GM18517 (cell line): ENCODE results near the gene ANAPC2.

Experiments
- ATAC-seq: cut with Tn5 transposase; IDR thresholded peaks from one replicate; pipeline ENCODE4 v1.9.1; 2021; ENCODE audit warnings: mild to moderate bottlenecking, moderate library complexity; ENCODE audit not compliant: unreplicated experiment

ANAPC2 gene

DNA sequence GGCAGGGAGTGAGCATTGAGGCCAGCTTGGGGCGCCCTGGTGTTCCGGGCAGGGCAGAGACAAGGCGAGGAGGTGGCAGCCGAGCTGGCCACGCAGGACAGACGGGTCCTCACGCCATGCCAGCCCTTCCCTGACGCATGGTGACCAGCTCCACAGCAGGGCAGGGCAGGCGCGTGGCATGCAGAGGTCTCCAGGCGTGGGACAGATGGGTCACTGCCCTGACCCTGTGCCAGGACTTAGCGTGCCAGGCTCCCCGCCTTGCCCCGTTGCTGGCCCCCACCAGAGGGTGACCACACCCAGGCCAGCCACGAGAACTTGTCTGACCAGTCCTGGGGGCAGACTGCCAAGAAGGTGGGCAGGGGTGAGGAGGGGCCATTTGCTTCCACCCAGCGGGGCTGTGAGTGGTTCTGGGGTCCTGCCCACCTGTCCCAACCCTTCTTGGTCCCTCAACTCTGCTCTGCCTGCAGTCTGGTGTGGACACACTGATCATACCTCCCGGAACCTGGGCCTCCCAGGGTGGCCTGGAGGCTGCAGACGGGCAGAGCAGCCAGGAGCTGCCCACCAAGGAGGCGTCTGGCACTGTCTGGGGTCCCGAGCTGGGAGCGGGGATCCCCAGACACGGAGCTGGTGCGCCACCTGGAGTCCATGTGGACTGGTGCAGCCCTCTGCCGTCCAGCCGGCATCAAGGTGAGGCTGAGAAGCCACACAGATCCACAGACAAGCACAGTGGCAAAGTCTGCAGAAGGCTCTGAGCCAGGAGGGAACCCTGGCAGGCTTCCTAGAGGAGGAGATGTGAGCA is 38.9 kb upstream of the ANAPC2 start, which contains the start of gene RNF224:
TSS of gene RNF224 (plus strand) at position 449 of the 799 bp plus-strand sequence. CDS start 834 bp downstream, outside the sequence.
- ATAC-seq, result no peak

DNA sequence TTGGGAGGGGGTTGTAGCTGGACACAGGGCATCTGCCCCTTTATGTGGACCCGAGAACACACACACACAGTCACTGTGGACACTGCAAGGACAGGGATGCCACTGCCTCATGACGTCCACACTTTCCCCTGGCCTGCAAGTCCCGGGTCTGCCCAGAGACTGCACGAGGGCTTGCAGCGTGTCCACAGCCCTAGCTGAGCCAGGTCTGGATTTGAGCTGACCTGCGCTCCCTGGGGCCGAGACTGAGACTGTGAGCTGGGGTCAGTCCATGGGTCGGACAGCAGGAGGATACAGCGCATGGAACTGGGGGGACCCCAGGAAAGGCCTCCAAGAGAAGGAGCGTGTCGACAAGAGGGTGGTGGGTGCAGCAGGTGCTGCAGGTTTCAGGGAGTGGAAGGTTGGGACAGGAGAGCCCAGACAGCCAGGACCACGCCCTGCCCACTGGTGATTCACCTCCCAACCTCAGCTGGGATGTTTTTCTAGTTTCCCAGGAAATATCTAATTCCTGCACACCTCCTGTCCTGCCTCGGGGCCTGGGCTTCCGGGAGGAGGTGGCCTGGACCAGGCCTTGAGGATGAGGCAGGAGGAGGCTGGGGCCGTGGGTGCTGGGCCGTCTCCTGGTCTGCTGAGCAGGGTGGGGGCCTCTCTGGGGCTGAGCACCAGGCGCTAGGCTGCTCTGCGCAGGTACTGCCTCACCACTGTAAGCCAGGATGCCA is 38.1 kb upstream of the ANAPC2 start:
- no peak for ATAC-seq

DNA sequence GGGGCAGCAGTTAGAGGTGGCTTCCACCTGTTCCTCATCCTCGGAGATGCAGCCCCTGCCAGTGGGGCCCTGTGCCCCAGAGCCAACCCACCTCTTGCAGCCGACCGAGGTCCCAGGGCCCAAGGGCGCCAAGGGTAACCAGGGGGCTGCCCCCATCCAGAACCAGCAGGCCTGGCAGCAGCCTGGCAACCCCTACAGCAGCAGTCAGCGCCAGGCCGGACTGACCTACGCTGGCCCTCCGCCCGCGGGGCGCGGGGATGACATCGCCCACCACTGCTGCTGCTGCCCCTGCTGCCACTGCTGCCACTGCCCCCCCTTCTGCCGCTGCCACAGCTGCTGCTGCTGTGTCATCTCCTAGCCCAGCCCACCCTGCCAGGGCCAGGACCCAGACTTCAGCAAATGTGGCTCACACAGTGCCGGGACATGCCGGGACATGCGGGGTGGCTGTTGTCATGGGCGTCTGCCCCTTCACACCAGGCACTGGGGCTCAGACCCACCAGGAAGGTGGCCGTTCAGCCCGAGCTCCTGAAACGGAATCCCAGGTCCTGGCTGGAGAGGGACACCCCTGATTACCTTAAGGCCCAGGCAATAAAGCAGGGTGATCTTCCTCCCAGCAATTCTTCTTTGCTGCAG is 37.5 kb upstream of the ANAPC2 start:
- no peak for ATAC-seq

DNA sequence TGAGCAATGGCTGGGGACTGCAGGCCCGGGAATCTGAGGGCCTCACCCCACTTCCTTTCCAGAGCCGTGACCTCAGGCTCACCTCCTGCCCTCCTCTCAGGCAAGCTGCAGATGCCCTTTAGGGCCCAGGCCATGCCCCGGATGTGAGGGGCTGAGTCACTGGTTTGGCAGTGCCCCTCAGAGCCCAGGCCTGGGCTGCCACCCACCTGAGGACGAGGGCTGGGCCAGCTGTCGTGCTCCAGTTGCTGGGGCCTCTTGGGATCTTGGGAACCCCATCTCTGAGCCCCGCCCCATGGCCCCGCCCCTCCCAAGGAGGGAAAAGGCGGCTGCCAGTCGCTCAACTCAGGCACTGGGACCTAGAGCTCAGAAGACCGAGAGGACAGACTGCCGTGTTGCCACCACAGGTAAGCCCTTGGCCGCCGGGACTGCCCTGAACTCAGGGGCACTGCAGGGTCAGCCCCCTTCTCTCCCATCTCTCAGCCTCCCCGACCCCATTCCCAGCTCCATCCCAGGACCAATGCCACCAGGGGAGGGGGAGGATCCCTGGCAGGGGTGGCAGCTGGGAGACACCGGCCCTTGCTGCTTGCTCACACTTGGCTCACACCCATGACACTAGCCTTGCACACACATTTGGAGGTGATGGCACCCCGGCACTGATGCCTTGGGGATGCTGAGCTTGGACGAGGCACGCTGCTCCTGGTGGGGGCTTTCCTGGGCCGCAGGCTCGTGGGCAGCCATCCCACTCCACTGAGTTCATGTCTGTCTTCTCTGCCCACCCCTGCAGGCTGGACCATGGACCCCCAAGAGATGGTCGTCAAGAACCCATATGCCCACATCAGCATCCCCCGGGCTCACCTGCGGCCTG is 36.7 kb upstream of the ANAPC2 start, which contains the start of gene CYSRT1:
TSS of gene CYSRT1 (plus strand) at position 345 of the 865 bp plus-strand sequence. CDS start at position 793, 448 bp downstream.
- ATAC-seq, result no peak

DNA sequence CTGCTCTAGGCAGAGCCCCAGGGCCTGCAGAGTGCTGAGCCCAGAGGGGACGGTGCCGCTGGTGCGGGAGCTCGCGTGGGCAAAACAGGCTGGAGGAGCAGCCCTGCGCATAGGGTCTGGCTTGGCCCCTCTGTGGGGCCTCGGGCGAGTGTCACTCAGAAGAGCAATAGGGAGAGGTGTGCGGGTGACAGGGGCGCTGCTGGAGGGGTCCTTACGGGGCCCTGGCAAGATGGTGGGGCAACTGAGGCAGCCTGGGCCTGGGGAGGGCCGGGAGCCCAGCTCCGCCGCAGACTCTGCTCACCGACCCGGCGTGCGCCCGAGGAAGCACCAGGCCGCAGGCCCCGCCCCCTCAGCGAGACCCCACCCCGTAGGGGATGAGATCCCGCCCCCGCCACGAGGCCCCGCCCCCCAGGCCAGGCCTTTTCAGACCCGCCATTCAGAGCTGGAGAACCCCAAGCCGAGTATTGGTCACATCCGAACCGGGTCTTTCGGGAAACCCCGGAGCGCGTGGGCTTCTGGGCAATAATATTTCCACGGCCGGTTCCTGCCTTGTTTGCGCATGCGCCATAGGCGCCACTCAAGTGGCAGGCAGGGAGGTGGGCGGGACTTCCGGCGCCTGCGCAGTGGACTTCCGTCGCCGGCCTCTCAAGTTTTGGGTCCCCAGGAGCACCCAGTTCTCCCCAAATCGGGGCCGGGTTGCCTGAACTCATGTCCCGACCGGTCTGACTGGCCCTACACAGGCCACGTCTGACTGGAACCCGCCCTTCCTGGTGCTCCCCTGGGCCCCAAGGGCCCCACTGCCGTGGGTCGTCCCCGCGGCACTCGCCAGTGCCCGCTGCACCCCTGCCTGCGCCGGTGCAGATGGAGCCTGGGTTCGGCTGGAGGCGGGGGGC is 35.0 kb upstream of the ANAPC2 start:
- ATAC-seq, result peak; percentile 72

DNA sequence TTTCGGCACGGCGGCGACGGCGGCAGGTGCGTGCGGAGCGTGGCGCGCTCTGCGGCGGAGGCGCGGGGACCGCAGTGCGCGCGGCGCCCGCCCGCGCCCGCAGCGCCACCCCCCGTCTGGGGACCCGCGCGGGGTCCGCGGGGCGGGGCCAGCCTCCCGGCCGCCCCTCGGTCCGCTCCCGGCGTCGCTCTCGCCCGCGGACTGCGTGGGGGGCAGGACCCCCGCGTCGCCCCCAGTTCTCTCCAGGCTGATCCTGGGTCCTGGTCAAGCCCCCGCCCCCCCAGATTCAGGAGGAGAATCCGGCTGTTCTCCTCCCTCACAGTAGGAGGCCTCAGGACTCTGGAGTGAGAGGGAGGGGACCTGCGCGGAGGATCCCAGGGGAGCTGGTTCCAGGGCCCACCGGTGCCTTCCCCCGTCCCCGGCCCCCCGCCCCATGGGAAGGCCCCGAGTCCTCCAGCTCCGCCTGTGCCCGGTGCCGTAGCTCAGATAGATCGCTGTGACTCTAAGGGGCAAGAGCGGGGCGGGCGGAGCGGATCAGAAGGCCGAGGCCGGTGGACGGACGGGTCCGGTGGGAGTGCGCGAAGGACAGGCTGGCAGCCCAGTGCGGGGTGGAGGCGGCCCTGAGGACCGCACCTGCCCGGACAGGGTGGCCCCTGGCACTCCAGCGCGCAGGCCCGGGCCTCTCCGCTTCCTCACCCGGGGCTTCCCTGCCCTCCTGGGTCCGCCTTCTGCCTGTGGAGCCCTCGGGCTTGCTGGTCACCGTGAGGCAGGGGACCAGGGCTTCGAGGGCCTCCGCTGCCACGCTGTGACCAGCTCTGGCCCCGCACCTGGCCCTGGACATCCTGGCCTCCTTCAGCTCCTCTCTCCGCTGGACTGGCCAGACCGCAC is 34.1 kb upstream of the ANAPC2 start, which contains the start of gene RNF208:
TSS of gene RNF208 (minus strand) at position 51 of the 888 bp plus-strand sequence. CDS start 1,028 bp downstream, outside the sequence.
- no peak for ATAC-seq

DNA sequence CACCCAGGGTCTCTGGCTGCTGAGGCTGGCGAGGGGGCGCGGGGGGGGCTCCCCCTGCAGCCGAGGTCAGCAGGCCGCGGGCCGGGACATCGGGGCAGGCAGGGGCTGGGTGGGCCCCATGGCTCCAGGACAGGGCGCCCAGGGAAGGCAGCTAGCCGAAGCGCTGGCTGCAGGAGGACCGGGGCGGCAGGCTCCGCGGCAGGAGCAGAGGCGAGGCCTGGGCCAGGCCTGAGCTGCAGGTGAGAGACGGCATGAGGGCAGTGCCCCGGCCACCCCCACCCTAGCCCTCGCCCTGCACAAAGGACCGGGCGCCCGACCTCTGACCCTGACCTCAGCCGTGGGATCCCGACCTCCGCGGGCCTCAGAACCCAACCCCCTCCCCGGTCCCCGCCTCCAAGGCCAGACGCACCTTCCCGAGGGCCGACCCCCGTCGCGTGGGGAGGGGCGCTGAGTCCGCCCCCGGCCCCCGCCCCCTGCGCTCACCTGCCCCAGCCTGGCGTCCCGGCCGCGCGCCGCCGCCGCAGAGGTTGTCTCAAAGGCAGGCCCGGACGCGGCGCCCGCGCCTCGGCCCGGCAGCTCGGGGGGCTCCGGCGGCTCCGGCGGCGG is 33.2 kb upstream of the ANAPC2 start:
- no peak for ATAC-seq

DNA sequence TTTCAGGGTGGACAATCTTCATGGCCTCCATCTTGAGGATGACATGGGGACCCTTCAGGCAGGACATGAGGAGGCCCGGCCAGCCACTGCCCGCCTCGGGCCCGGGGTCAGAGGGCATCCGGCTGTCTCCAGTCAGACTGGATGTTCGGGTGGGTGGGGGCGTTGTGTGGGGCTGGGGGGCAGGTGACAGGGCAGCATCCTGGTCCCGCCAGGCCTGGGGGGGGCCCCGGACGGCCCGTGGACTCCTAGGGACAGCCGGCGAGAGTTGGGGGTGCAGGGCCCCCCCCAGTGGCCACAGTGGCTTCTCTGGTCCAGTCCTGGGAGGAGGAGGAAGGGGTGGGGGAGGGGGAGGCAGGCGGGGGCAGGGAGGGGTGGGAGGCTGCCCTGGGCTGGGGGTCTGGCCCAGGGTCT is 32.7 kb upstream of the ANAPC2 start:
- no peak for ATAC-seq

DNA sequence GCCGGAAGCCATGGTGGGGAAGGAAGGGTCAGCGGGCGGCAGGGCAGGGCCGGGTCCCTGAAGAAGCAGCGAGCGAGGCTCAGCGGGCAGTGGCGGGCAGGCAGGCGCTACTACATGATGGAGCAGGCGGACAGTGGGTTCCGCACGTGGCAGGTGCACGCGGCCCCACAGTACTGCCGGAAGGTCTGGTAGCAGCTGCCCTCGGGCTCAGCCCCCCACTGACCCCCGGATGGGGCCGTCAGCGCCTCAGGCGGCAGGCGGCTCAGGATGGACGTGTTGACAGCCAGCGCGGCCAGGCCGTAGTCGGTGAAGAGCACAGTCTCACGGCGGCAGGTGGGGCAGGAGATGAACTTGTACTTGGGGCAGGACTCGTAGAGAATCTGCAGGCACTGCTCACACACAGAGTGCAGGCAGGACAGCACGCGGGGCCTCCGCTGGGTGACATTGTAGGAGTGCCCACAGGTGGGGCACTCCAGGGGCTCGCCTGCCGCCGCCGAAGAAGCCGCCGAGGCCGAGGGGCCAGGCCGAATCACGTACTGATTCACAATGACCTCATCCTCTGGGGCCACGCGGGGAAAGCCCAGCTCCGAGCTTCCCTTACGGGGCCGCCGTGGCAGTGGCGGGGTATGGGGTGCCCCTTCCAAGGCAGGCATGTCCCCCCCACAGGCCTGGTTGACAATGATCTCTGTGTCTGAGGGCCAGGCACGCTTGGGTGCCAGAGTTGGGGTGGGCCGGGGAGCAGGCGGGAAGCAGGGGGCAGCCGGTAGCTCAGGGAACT is 32.1 kb upstream of the ANAPC2 start:
- no peak for ATAC-seq

DNA sequence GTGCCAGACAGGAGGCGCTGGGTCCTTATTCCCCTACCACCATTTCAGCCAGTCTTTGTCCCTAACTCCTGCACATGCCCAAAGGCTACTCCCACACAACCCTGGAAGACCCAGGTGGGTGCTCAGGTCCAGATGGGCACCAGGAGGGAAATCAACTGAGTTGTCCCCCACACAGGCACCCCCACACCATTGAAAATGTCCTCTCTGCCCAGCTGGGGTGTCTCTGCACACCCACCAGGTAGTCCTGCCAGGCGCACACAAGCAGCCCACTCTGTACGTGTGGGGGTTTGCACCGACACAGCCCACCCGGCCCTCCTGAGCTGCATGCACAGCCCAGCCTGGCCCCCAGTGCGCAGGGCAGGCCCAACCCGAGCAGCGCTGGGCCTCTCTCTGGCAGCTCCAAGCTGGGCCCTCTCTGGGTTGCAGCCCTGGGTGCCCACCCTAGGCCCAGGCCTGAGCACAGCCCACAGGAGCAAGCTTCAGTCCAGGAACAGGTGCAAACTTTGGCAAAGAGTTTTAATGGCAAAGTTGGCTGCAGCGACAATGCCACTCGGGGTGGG is 31.5 kb upstream of the ANAPC2 start:
- no peak for ATAC-seq

DNA sequence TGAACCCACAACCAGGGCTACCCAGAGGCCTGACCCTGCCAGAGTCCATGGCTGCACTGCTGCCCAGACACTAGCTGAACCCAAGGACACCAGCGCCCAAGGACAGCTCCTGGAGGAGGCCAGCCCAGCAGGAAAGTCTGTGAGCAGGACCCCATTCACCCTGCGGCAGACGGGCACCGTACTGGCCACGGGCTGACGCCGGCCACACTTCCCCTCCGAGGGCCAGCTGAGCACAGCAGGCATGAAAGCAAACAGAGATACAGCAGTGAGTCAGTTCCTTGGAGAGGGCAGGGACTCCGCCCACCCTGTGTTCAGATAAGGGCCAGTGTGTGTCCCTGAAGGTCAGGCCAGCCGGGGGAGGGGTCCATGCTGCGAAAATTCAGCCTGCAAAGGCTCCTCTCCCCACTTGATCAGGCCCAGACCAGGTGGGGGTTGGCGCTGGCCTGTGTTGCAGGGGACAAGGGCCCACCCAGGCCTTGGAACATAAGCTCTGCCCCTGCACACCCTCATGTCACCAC is 30.5 kb upstream of the ANAPC2 start:
- ATAC-seq, result no peak

DNA sequence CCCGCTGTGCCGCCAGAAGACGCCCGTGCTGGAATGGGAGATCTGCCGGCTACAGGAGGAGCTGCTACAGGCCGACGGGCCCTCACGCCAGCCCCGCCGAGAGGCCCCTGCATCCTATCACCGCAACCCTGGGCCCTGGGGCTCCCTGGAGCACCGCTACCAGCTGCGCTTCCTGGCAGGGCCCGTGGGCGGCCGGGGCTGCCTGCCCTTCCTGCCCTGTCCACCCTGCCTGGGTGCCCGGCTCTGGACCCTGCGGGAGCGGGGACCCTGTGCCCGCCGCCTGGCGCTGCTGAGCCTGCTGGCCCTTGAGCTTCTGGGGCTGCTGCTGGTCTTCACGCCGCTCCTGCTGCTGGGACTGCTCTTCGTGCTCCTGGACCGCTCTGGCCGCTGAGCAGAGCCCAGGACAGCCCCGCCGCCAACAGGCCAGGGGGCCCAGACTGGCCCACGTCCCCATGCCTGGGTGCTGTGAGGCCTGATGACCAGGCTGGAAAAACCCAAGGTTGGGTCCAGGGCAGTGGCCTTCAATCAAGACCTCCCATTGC is 29.9 kb upstream of the ANAPC2 start:
- no peak for ATAC-seq

DNA sequence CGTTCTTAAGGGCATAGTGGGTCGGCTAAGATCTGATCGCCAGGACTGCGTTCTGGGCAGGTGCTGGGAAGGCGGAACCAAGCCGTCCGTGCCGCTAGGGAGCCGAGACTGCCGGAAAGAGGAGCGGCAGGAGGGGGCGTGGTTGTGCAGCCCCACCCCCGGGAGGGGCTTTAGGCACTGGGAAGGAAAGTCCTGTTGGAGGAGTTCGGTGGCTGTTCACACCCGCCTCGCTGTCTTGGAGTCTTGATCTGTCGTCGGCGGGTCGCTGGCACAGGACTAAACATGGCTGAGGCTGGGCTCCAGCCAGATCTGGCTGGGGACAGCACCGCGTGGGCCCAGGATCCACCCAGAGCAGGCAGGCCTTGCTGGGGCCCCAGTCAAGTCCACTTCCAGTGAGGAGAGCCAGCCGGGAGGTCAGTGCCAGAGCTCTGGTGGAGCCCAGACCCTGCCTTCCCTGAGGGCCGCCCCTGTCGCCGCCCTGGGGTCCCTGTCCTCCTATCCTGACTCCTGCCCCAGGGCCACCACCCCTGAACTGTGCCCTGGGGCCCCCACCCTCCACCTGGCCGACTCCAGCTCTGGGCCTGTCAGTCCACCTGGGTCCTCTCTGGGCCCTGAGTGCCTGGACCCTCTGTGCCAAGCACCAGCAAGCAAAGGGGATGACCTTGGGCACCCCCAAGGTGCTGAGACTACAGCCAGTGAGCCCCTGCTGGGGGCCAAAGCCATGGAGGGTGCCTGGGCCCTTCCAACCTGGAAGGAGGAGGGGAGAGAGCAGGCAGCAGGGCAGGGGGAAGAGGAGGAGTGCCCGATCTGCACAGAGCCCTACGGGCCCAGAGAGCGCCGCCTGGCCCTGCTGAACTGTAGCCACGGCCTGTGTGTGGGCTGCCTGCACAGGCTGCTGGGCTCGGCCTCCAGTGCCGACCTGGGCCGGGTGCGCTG is 29.2 kb upstream of the ANAPC2 start:
- ATAC-seq, result no peak

DNA sequence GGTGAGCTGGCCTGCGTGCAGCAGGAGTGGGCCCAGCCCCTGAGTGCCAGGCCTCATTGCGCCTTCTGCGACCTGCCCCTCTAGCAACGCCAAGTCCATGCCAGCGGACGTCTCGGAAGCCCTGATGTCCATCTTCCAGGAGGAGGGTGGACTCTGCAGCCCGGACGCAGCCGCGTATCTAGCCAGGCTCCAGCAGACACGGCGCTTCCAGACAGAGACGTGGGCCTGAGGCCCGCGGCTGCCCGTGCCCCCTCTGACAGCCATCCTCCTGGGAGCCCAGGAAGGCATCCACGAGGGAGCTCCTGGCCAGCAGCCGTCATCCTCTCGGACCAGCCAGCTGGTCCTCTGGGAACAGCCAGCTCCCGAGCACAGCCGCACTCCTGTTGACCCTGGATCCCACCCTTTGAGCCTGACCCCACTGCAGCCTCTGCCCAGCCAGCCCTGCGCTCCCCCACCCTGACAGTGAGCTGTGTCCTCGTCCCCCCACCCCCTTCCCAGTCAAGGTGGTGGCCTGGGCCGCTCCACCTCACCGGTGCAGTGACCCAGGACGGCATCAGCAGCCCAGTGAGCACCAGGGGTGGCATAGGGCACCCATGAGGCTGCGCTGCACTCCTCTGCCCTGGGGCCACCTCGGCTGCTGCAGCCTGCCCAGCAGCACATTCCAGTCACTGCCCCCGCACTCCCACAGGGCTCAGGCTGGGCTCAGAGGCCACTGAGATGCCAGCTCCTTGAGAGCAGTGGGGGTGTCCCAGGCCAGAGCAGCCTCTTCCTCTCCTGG is 28.0 kb upstream of the ANAPC2 start:
- ATAC-seq, result no peak
